ENCODE data around the gene GPC6. TPM values are rescaled to one million over a fixed set of nuclear protein-coding genes. Genes with fewer than 3 reads are reported as not detected.

GPC6 gene
- polyA plus RNA-seq, 2 of the 4 experiments (the other 2 are of a cell fraction): 8.0 to 14.4 TPM

- Histone ChIP-seq H3K4me1 (peaks cover 6% of the 10 kb centered on the region; the same call in 1 of the 3 replicates), H3K4me3 (no peak overlapping the region), H3K27ac (no peak overlapping the region), H3K4me2 (no peak overlapping the region), H3K9me3 (peaks cover 2% of the 10 kb centered on the region; the same call in 1 of the 3 replicates)
- DNase-seq (ENCODE audit: low read depth in 1 of 2, low spot score in 1 of 2) (no peak), FAIRE-seq (no peak), ATAC-seq (no peak)
- TF ChIP-seq NFE2L2 (conservative IDR thresholded peaks at IDR 0.05; ENCODE audit: low read length) (no peak), PBX3 (IDR thresholded peaks at IDR 0.05) (no peak), ZNF302 (CRISPR knock-in tag; IDR thresholded peaks at IDR 0.05) (no peak), MAZ (IDR thresholded peaks at IDR 0.05; ENCODE audit: borderline replicate concordance, low read depth, low read length) (no peak), E2F6 (IDR thresholded peaks at IDR 0.05; ENCODE audit: borderline replicate concordance, low read depth) (no peak), MYC (IDR thresholded peaks at IDR 0.05; ENCODE audit: borderline replicate concordance, low read length) (no peak), PHF8 (IDR thresholded peaks at IDR 0.05; ENCODE audit: borderline replicate concordance, low read depth) (no peak)
- CTCF ChIA-PET: no interaction called here
- POLR2A ChIA-PET: no interaction called here
- WGBS (ENCODE audit: missing lambda C conversion rate): 17% methylated on average over 4 of the region's 4 CpGs
These were observed 110.1 kb downstream of the GPC6 start for GRCh38 chr13:93336728-93337127.

- TF ChIP-seq CEBPB (IDR thresholded peaks at IDR 0.05): no peak
- TF ChIP-seq POLR2AphosphoS2 (conservative IDR thresholded peaks at IDR 0.05; ENCODE audit: low read length): no peak
- TF ChIP-seq ZNF302 (CRISPR knock-in tag; IDR thresholded peaks at IDR 0.05): no peak
- TF ChIP-seq FOXS1 (CRISPR knock-in tag; IDR thresholded peaks at IDR 0.05): no peak
- no peak for TF ChIP-seq ELK1 (IDR thresholded peaks at IDR 0.05; ENCODE audit: low read depth, low read length)
- ATAC-seq (no peak), DNase-seq (ENCODE audit: low read depth in 1 of 2, low spot score in 1 of 2) (no peak), FAIRE-seq (no peak)
- Histone ChIP-seq H3K9me3 (peaks cover 2% of the 10 kb centered on the region; the same call in 1 of the 3 replicates), H3K4me3 (no peak overlapping the region), H3K4me2 (no peak overlapping the region), H3K27ac (no peak overlapping the region), H3K4me1 (peaks cover 6% of the 10 kb centered on the region; the same call in 1 of the 3 replicates)
- ChIA-PET POLR2A (no interaction called here), CTCF (no interaction called here)
- WGBS (ENCODE audit: missing lambda C conversion rate): 22% methylated on average over 5 of the region's 5 CpGs
These were observed 111.4 kb downstream of the GPC6 start for GRCh38 chr13:93338030-93338429.

- FAIRE-seq: no peak
- ChIA-PET POLR2A (no interaction called here), CTCF (no interaction called here)
- H3K9me3 ChIP-seq: peaks cover 2% of the 10 kb centered on the region; the same call in 1 of the 3 replicates
- no peak for DNase-seq (ENCODE audit: low read depth in 1 of 2, low spot score in 1 of 2)
- H3K27ac ChIP-seq: no peak overlapping the region
- peaks cover 6% of the 10 kb centered on the region; the same call in 1 of the 3 replicates for H3K4me1 ChIP-seq
- no peak for TF ChIP-seq BHLHE40 (IDR thresholded peaks at IDR 0.05; ENCODE audit: low read depth, low read length)
- no peak for TF ChIP-seq JUNB (IDR thresholded peaks at IDR 0.05)
- TF ChIP-seq ZC3H11A (IDR thresholded peaks at IDR 0.05): no peak
- no peak for TF ChIP-seq NFE2L2 (conservative IDR thresholded peaks at IDR 0.05; ENCODE audit: low read length)
- TF ChIP-seq USF2 (IDR thresholded peaks at IDR 0.05): no peak
- TF ChIP-seq ESRRA (IDR thresholded peaks at IDR 0.05; ENCODE audit: borderline replicate concordance, low read length): no peak
- no peak for TF ChIP-seq RARB (CRISPR knock-in tag; IDR thresholded peaks at IDR 0.05)
- no peak for TF ChIP-seq MAZ (IDR thresholded peaks at IDR 0.05; ENCODE audit: borderline replicate concordance, low read depth, low read length)
- no peak for TF ChIP-seq ELK1 (IDR thresholded peaks at IDR 0.05; ENCODE audit: low read depth, low read length)
- no peak for TF ChIP-seq HES2 (IDR thresholded peaks at IDR 0.05)
- TF ChIP-seq FOSB (CRISPR knock-in tag; IDR thresholded peaks at IDR 0.05): no peak
- TF ChIP-seq HDAC2 (IDR thresholded peaks at IDR 0.05): no peak
- no peak for TF ChIP-seq TP53 (CRISPR knock-in tag; IDR thresholded peaks at IDR 0.05)
- no peak for TF ChIP-seq FOSL2 (IDR thresholded peaks at IDR 0.05)
- no peak for TF ChIP-seq FOSL2 (CRISPR knock-in tag; IDR thresholded peaks at IDR 0.05)
- no peak for TF ChIP-seq CTCF (IDR thresholded peaks at IDR 0.05)
- WGBS (ENCODE audit: missing lambda C conversion rate): 40% methylated on average over 2 of the region's 2 CpGs
- H3K4me2 ChIP-seq: no peak overlapping the region
- no peak overlapping the region for H3K4me3 ChIP-seq
- ATAC-seq: no peak
These were observed 112.3 kb downstream of the GPC6 start for GRCh38 chr13:93338906-93339305.

Measured in A549 (cell line).